ENCODE data around the gene TMEM63B. TPM values are rescaled to one million over a fixed set of nuclear protein-coding genes. Genes with fewer than 3 reads are reported as not detected.

The TMEM63B gene
- total RNA-seq = 1 to 10 TPM; 7.8 to 8.3 TPM

- CTCF ChIA-PET = interaction anchor here (0.6 to 1.2 kb wide), 3 partner anchors 23 to 129 kb away, joined by 3 read pairs; no protein-coding TSS in a partner anchor
- peak within 1 kb of the TSS; percentile 88 for H3K4me3 Mint-ChIP-seq
These were observed at the start of gene TMEM63B, which contains the start of gene MRPL14 for GRCh38 chr6:44127186-44128019. Gene TMEM63B, plus strand, starts transcription at chr6:44127554. Its CDS starts 7,031 bp downstream, at chr6:44134585. Gene MRPL14, minus strand, starts transcription at chr6:44127452. Its CDS starts 10,841 bp downstream, at chr6:44116611.

GRCh38 chr6:44078219-44078826 lies 49.0 kb upstream of the TMEM63B start:
- peaks cover 12% of the 10 kb centered on the region for H3K4me1 Mint-ChIP-seq (ENCODE audit: low read depth)
- peaks cover 3% of the 10 kb centered on the region for H3K27me3 Mint-ChIP-seq (ENCODE audit: low read depth)
- no peak for DNase-seq
- no peak overlapping the region for H3K27ac Mint-ChIP-seq
- CTCF ChIA-PET = interaction anchor here (0.5 to 4.0 kb wide), 38 partner anchors 8 to 493 kb away, joined by 3 to 45 read pairs (median 4); partner anchors contain the start of genes MAD2L1BP and VEGFA
- H3K9me3 Mint-ChIP-seq = no peaks in the 10 kb centered on the region
- no peak overlapping the region for H3K4me3 Mint-ChIP-seq
- H3K36me3 Mint-ChIP-seq (ENCODE audit: low read depth) = no peaks in the 10 kb centered on the region
- intact Hi-C loops (cut with micrococcal nuclease) = no loop called here

More at GRCh38 chr6:44127186-44128019, at the start of gene TMEM63B, which contains the start of gene MRPL14:
- peak; percentile 86 for DNase-seq
- Mint-ChIP-seq H3K9me3 (no peaks in the 10 kb centered on the region), H3K36me3 (ENCODE audit: low read depth) (peaks cover 5% of the 10 kb centered on the region), H3K27me3 (ENCODE audit: low read depth) (no peaks in the 10 kb centered on the region), H3K4me1 (ENCODE audit: low read depth) (peaks cover 41% of the 10 kb centered on the region), H3K27ac (peak within 1 kb of the TSS; percentile 93)
- intact Hi-C loops (cut with micrococcal nuclease) = loop anchor here (1.0 to 2.0 kb wide), 4 partner anchors 127 to 611 kb away; partner anchors contain the start of genes GTPBP2, POLR1C, VEGFA and YIPF3

GRCh38 chr6:44078827-44079671 lies 48.3 kb upstream of the TMEM63B start:
- Mint-ChIP-seq H3K27ac (no peak overlapping the region), H3K9me3 (no peaks in the 10 kb centered on the region)

GRCh38 chr6:44079672-44080071 lies 47.7 kb upstream of the TMEM63B start:
- H3K27me3 Mint-ChIP-seq (ENCODE audit: low read depth) = peaks cover under 1% of the 10 kb centered on the region

More at GRCh38 chr6:44078827-44079671, 48.3 kb upstream of the TMEM63B start:
- peaks cover 3% of the 10 kb centered on the region for H3K27me3 Mint-ChIP-seq (ENCODE audit: low read depth)
- peaks cover 7% of the 10 kb centered on the region for H3K4me1 Mint-ChIP-seq (ENCODE audit: low read depth)
- peak; percentile 86 for DNase-seq
- no peaks in the 10 kb centered on the region for H3K36me3 Mint-ChIP-seq (ENCODE audit: low read depth)
- no peak overlapping the region for H3K4me3 Mint-ChIP-seq
- intact Hi-C loops (cut with micrococcal nuclease) = loop anchor here (1.0 kb wide), 5 partner anchors 305 to 471 kb away; no protein-coding TSS in a partner anchor
- CTCF ChIA-PET = interaction anchor here (0.5 to 4.0 kb wide), 40 partner anchors 8 to 494 kb away, joined by 3 to 45 read pairs (median 4); partner anchors contain the start of genes MAD2L1BP and VEGFA

GRCh38 chr6:44080561-44081521 lies 46.5 kb upstream of the TMEM63B start:
- H3K4me3 Mint-ChIP-seq = no peak overlapping the region
- H3K27ac Mint-ChIP-seq = no peak overlapping the region
- H3K4me1 Mint-ChIP-seq (ENCODE audit: low read depth) = no peaks in the 10 kb centered on the region
- H3K9me3 Mint-ChIP-seq = no peaks in the 10 kb centered on the region
- no peaks in the 10 kb centered on the region for H3K36me3 Mint-ChIP-seq (ENCODE audit: low read depth)
- intact Hi-C loops (cut with micrococcal nuclease) = no loop called here
- CTCF ChIA-PET = interaction anchor here (0.6 to 4.0 kb wide), 9 partner anchors 13 to 311 kb away, joined by 3 to 45 read pairs (median 3); partner anchors contain the start of gene VEGFA
- DNase-seq = no peak
- no peaks in the 10 kb centered on the region for H3K27me3 Mint-ChIP-seq (ENCODE audit: low read depth)

More at GRCh38 chr6:44079672-44080071, 47.7 kb upstream of the TMEM63B start:
- CTCF ChIA-PET = interaction anchor here (0.9 to 4.0 kb wide), 20 partner anchors 12 to 413 kb away, joined by 3 to 45 read pairs (median 4); partner anchors contain the start of gene VEGFA
- no peaks in the 10 kb centered on the region for H3K36me3 Mint-ChIP-seq (ENCODE audit: low read depth)
- no peaks in the 10 kb centered on the region for H3K9me3 Mint-ChIP-seq
- no peak overlapping the region for H3K27ac Mint-ChIP-seq
- H3K4me3 Mint-ChIP-seq = no peak overlapping the region
- peaks cover under 1% of the 10 kb centered on the region for H3K4me1 Mint-ChIP-seq (ENCODE audit: low read depth)
- intact Hi-C loops (cut with micrococcal nuclease) = loop anchor here (1.0 kb wide), 5 partner anchors 305 to 471 kb away; no protein-coding TSS in a partner anchor
- no peak for DNase-seq

GRCh38 chr6:44081753-44082152 lies 45.6 kb upstream of the TMEM63B start:
- Mint-ChIP-seq H3K27me3 (ENCODE audit: low read depth) (no peaks in the 10 kb centered on the region), H3K9me3 (no peaks in the 10 kb centered on the region), H3K4me1 (ENCODE audit: low read depth) (no peaks in the 10 kb centered on the region), H3K4me3 (no peak overlapping the region), H3K36me3 (ENCODE audit: low read depth) (no peaks in the 10 kb centered on the region), H3K27ac (no peak overlapping the region)
- intact Hi-C loops (cut with micrococcal nuclease) = no loop called here
- CTCF ChIA-PET = interaction anchor here (0.7 kb wide), 1 partner anchor 77 kb away, joined by 3 read pairs; no protein-coding TSS in a partner anchor
- no peak for DNase-seq

GRCh38 chr6:44082872-44083321 lies 44.5 kb upstream of the TMEM63B start:
- no peaks in the 10 kb centered on the region for H3K4me1 Mint-ChIP-seq (ENCODE audit: low read depth)
- H3K4me3 Mint-ChIP-seq = no peak overlapping the region

GRCh38 chr6:44084231-44085014 lies 42.9 kb upstream of the TMEM63B start:
- no peaks in the 10 kb centered on the region for H3K9me3 Mint-ChIP-seq
- H3K27ac Mint-ChIP-seq = no peak overlapping the region
- no peaks in the 10 kb centered on the region for H3K27me3 Mint-ChIP-seq (ENCODE audit: low read depth)
- H3K4me1 Mint-ChIP-seq (ENCODE audit: low read depth) = no peaks in the 10 kb centered on the region
- CTCF ChIA-PET = interaction anchor here (0.8 to 2.2 kb wide), 4 partner anchors 9 to 432 kb away, joined by 3 to 8 read pairs (median 4); no protein-coding TSS in a partner anchor
- intact Hi-C loops (cut with micrococcal nuclease) = no loop called here
- no peak for DNase-seq
- H3K4me3 Mint-ChIP-seq = no peak overlapping the region
- no peaks in the 10 kb centered on the region for H3K36me3 Mint-ChIP-seq (ENCODE audit: low read depth)

More at GRCh38 chr6:44082872-44083321, 44.5 kb upstream of the TMEM63B start:
- Mint-ChIP-seq H3K9me3 (no peaks in the 10 kb centered on the region), H3K27ac (no peak overlapping the region), H3K27me3 (ENCODE audit: low read depth) (no peaks in the 10 kb centered on the region), H3K36me3 (ENCODE audit: low read depth) (no peaks in the 10 kb centered on the region)
- no peak for DNase-seq
- CTCF ChIA-PET = interaction anchor here (0.6 to 1.8 kb wide), 2 partner anchors 9 to 160 kb away, joined by 3 to 10 read pairs; no protein-coding TSS in a partner anchor
- intact Hi-C loops (cut with micrococcal nuclease) = no loop called here

GRCh38 chr6:44085219-44085618 lies 42.1 kb upstream of the TMEM63B start:
- intact Hi-C loops (cut with micrococcal nuclease) = no loop called here
- H3K27me3 Mint-ChIP-seq (ENCODE audit: low read depth) = no peaks in the 10 kb centered on the region
- CTCF ChIA-PET = interaction anchor here (0.8 to 2.2 kb wide), 6 partner anchors 10 to 433 kb away, joined by 3 to 8 read pairs (median 4); no protein-coding TSS in a partner anchor
- H3K36me3 Mint-ChIP-seq (ENCODE audit: low read depth) = no peaks in the 10 kb centered on the region
- DNase-seq = no peak
- no peak overlapping the region for H3K27ac Mint-ChIP-seq
- no peak overlapping the region for H3K4me3 Mint-ChIP-seq
- H3K9me3 Mint-ChIP-seq = no peaks in the 10 kb centered on the region
- H3K4me1 Mint-ChIP-seq (ENCODE audit: low read depth) = no peaks in the 10 kb centered on the region

All from activated naive CD4-positive, alpha-beta T cell treated with anti-CD3 and anti-CD28 coated beads for 36 hours (primary cell).